PC-9 (cell line): ENCODE results near the gene ACTL7A. TPM values are rescaled to one million over a fixed set of nuclear protein-coding genes. Genes with fewer than 3 reads are reported as not detected.
"Not testable (repeated sequence)": the region's sequence is repeated elsewhere in the genome, so short reads cannot be mapped to it uniquely, and the experiment has no call there.

Experiments used
- BruUV-seq: library from RNA; stranded (reverse); fragments of 400-500 nt; replicated peaks from 2 replicates; lab custom pipeline; 2021; lab: Mats Ljungman, UMichigan
- CTCF ChIA-PET: fragments of 300-600 bp; sonication (Branson Sonifier 250); formaldehyde crosslinking; loops from one replicate; lab custom pipeline; 2022; ENCODE audit warnings: antibody characterized with exemption; lab: Charles Lee
- POLR2A ChIA-PET: fragments of 300-600 bp; sonication (Branson Sonifier 250); formaldehyde crosslinking; loops from one replicate; lab custom pipeline; 2022; ENCODE audit warnings: antibody characterized with exemption; ENCODE audit not compliant: unreplicated experiment; lab: Charles Lee
- DNase-seq, 2 experiments: peaks; one replicate each; pipeline versions ENCODE4 v3.0.0 to v3.0.0-alpha.2; 2015 to 2022; ENCODE audit warnings: mixed read lengths in 1 of 2
- H2AFZ ChIP-seq: fragments of 200-600 bp; sonication (generic); 2 replicates; pipeline ENCODE4 v1.8.1; 2017; ENCODE audit warnings: antibody characterized with exemption
- H3F3A ChIP-seq: fragments of 200-600 bp; sonication (generic); 2 replicates; pipeline ENCODE4 v1.8.1; 2017; ENCODE audit warnings: antibody characterized with exemption, mild to moderate bottlenecking, low read depth; ENCODE audit not compliant: insufficient read depth
- H3K27ac ChIP-seq: fragments of 200-600 bp; sonication (generic); 2 replicates; pipeline ENCODE4 v1.6.1; 2016; ENCODE audit warnings: mixed run types
- H3K27me3 ChIP-seq: fragments of 200-600 bp; sonication (generic); 2 replicates; pipeline ENCODE4 v1.6.1; 2016; ENCODE audit warnings: low read depth, mixed run types; ENCODE audit not compliant: insufficient read depth
- H3K36me3 ChIP-seq: fragments of 200-600 bp; sonication (generic); 2 replicates; pipeline ENCODE4 v1.6.1; 2016; ENCODE audit warnings: low read depth, mixed run types
- H3K4me1 ChIP-seq: fragments of 200-600 bp; sonication (generic); replicated peaks from 2 replicates; pipeline ENCODE4 v1.6.1; 2016; ENCODE audit warnings: mixed run types; ENCODE audit not compliant: insufficient read depth
- H3K4me2 ChIP-seq: fragments of 200-600 bp; sonication (generic); 2 replicates; pipeline ENCODE4 v1.6.1; 2017; ENCODE audit warnings: mixed run types
- H3K4me3 ChIP-seq: fragments of 200-600 bp; sonication (generic); 2 replicates; pipeline ENCODE4 v1.6.1; 2016; ENCODE audit warnings: mixed run types
- H3K79me2 ChIP-seq: fragments of 200-600 bp; sonication (generic); 2 replicates; pipeline ENCODE4 v1.6.1; 2017; ENCODE audit warnings: low read depth, mixed run types
- H3K9me2 ChIP-seq: fragments of 200-600 bp; sonication (generic); 2 replicates; pipeline ENCODE4 v1.8.1; 2017; ENCODE audit warnings: mild to moderate bottlenecking; ENCODE audit not compliant: insufficient read depth
- H3K9me3 ChIP-seq: fragments of 200-600 bp; sonication (generic); 2 replicates; pipeline ENCODE4 v1.8.1; 2016; ENCODE audit warnings: low read depth; ENCODE audit not compliant: insufficient read depth
- H4K20me1 ChIP-seq: fragments of 200-600 bp; sonication (generic); 2 replicates; pipeline ENCODE4 v1.8.1; 2017; ENCODE audit not compliant: insufficient read depth
- CTCF ChIP-seq: fragments of 200-600 bp; sonication (generic); conservative IDR thresholded peaks from 2 replicates; pipeline ENCODE4 v1.6.1; 2017; ENCODE audit warnings: mixed run types, antibody characterized with exemption, mild to moderate bottlenecking, moderate library complexity
- EZH2 ChIP-seq: fragments of 200-600 bp; sonication (generic); IDR thresholded peaks from 2 replicates; pipeline ENCODE4 v1.8.0; 2017; ENCODE audit warnings: antibody characterized with exemption, low read depth
- intact Hi-C: fragments of 100-400 bp; cut with micrococcal nuclease; formaldehyde crosslinking; loops from one replicate; pipeline ENCODE4 v1.10.0; 2022; ENCODE audit not compliant: unreplicated experiment
- total RNA-seq: library from RNA; stranded (reverse); gene quantifications from 2 replicates; pipeline ENCODE4 v1.2.3, GENCODE V29; 2021

The ACTL7A gene
- total RNA-seq, 1 experiment from 2014 or later = not detected

GRCh38 chr9:108838017-108838416 lies 24.0 kb upstream of the ACTL7A start:
- Histone ChIP-seq H4K20me1 (no peaks in the 10 kb centered on the region), H3K36me3 (no peaks in the 10 kb centered on the region), H3K9me2 (no peaks in the 10 kb centered on the region), H2AFZ (no peak overlapping the region), H3F3A (no peaks in the 10 kb centered on the region; the same call in 1 of the 2 replicates), H3K4me2 (peak overlapping the region; percentile 26; the same call in 1 of the 2 replicates), H3K4me3 (no peak overlapping the region), H3K27ac (no peak overlapping the region), H3K9me3 (no peaks in the 10 kb centered on the region; the same call in 1 of the 2 replicates), H3K79me2 (no peaks in the 10 kb centered on the region), H3K4me1 (peaks cover 19% of the 10 kb centered on the region), H3K27me3 (no peaks in the 10 kb centered on the region)
- ChIA-PET POLR2A (no interaction called here), CTCF (no interaction called here)
- intact Hi-C loops = no loop called here
- BruUV-seq = no TSS peak
- no peak for DNase-seq
- TF ChIP-seq CTCF (no peak), EZH2 (no peak)

DNA sequence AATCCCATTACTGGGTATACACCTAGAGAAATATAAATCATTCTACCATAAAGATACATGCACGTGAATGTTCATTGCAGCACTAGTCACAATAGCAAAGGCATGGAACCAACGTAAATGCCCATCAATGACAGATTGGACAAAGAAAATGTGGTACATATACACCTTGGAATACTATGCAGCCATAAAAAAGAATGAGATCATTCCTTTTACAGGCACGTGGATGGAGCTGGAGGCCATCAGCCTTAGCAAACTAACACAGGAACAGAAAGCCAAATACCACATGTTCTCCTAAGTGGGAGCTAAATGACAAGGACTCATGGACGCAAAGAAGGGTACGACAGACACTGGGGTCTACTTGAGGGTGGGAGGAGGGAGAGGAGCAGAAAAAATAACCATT lies 22.5 kb upstream of the ACTL7A start:
- H3K27me3 ChIP-seq, POLR2A ChIA-PET, H3K36me3 ChIP-seq, H4K20me1 ChIP-seq, H3K4me3 ChIP-seq, H3K9me2 ChIP-seq, H3K9me3 ChIP-seq, DNase-seq, CTCF ChIA-PET, H3K79me2 ChIP-seq, H2AFZ ChIP-seq, H3K4me2 ChIP-seq, BruUV-seq, H3F3A ChIP-seq, H3K27ac ChIP-seq, intact Hi-C loops: not testable (repeated sequence)
- peaks cover 19% of the 10 kb centered on the region for H3K4me1 ChIP-seq

DNA sequence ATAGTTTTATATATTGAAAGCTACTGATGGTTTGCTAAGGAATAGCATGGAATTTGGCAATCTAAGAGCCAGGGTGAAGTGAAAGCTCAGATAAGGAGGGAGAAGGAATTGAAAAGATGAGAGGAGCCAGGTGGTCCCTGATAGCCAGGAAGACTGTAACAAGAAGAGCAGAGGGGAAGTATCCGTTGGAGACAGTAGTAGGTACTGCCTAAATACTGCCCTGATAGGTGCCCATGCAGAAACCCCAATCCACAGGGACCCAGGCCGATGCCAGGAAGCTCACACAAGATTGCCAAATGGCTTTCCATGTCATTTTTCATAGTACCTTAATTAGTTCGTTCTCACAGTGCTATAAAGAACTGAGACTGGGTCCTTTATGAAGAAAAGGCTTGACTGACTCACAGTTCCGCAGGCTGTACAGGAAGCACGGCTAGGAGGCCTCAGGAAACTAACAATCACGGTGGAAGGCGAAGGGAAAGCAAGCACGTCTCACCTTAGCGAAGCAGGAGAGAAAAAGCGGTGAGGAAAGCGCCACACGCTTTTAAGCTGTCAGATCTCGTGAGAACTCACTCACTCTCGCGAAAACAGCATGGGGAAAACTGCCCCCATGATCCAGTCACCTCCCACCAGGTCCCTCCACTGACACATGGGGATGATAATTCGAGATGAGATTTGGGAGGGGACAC lies 19.3 kb upstream of the ACTL7A start:
- no TSS peak for BruUV-seq
- H3K4me2 ChIP-seq = no peak overlapping the region
- CTCF ChIA-PET = no interaction called here

More for the DNA sequence above, 19.3 kb upstream of the ACTL7A start:
- POLR2A ChIA-PET = no interaction called here
- Histone ChIP-seq H3K4me1 (peaks cover 5% of the 10 kb centered on the region; the same call in 1 of the 2 replicates), H3K27me3 (no peaks in the 10 kb centered on the region), H3K9me2 (no peaks in the 10 kb centered on the region), H4K20me1 (no peaks in the 10 kb centered on the region), H3F3A (no peaks in the 10 kb centered on the region), H3K36me3 (no peaks in the 10 kb centered on the region), H3K9me3 (no peaks in the 10 kb centered on the region; the same call in 1 of the 2 replicates), H2AFZ (no peak overlapping the region), H3K79me2 (no peaks in the 10 kb centered on the region), H3K27ac (no peak overlapping the region), H3K4me3 (no peak overlapping the region)
- TF ChIP-seq EZH2 (no peak), CTCF (no peak)
- intact Hi-C loops = no loop called here
- DNase-seq = no peak
